Activated CD8-positive, alpha-beta memory T cell treated with anti-CD3 and anti-CD28 coated beads, Interleukin-2, amount 50 U/mL, for 1 hour (primary cell): ENCODE results near the gene SPRED2.

ENCODE experiments used
- DNase-seq: peaks from one replicate; pipeline ENCODE4 v3.0.0-alpha.2; 2020; ENCODE audit errors: extremely low read depth

SPRED2 gene

GRCh38 chr2:65442420-65443020, 10.1 kb upstream of the SPRED2 start:
- DNase-seq: no peak

GRCh38 chr2:65438137-65438899, 5.9 kb upstream of the SPRED2 start:
- DNase-seq: no peak

GRCh38 chr2:65437392-65438135, 5.2 kb upstream of the SPRED2 start:
- no peak for DNase-seq

GRCh38 chr2:65436824-65437221, 4.4 kb upstream of the SPRED2 start:
- DNase-seq: no peak

DNA sequence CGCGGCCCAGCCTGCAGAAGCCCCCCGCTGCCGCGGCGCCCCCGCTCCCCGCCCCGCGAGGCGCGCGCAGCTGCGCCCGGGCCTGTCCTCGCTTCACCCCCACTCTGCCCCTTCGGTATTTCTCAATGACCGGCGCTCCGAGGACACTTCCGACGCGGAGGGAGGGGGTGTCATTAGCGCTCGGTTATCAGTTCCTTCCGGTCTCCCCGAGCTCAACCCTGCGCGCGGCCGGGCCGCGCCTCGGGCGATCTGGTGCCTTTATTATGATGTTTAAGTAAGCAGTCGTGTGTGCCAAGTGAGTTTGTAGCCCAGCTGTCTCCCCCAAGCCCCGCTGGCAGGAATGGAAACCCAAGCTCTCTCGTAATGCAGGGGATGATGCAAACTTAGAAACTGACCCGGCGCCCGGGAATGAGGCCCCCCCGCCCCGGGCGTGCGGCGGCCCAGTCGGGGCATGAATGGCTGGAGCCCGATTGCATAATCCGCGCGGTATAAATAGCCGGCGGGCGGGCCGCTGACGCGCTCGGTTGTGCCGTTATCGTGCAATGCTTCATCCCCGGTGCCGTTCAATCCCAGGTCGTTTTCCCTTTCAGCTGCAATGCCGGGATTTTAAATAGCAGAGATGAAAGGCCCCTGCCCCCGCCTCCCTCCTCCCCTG, 3.9 kb upstream of the SPRED2 start:
- no peak for DNase-seq

GRCh38 chr2:65435625-65436168, 3.3 kb upstream of the SPRED2 start:
- DNase-seq: no peak

GRCh38 chr2:65434592-65435241, 2.3 kb upstream of the SPRED2 start:
- DNase-seq: no peak

GRCh38 chr2:65431421-65432226, 775 bp downstream of the SPRED2 start:
- no peak for DNase-seq

- peak; percentile 36 for DNase-seq
These were observed 1.6 kb downstream of the SPRED2 start for GRCh38 chr2:65430603-65431420.

GRCh38 chr2:65429786-65430602, 2.4 kb downstream of the SPRED2 start:
- DNase-seq: no peak

- no peak for DNase-seq
These were observed 4.9 kb downstream of the SPRED2 start for GRCh38 chr2:65427532-65427931.

GRCh38 chr2:65425276-65425675, 7.1 kb downstream of the SPRED2 start:
- DNase-seq: no peak

DNA sequence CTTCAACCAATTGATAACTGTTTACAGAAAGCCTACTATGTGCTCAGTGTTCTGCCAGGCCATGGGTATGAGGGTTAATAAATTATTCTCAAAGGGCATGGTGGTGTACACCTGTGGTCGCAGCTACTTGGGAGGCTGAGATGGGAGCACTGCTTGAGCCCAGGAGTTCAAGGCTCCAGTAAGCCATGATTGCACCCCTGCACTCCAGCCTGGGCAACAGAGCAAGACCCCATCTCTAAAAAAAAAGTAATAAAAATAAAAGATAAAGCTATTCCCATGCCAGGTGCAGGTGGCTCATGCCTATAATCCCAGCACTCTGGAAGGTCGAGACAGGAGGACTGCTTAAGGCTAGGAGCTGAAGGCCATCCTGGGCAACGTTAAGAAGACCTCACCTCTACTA, 8.0 kb downstream of the SPRED2 start:
- no peak for DNase-seq

GRCh38 chr2:65421432-65421748, 11.0 kb downstream of the SPRED2 start:
- DNase-seq: no peak

DNA sequence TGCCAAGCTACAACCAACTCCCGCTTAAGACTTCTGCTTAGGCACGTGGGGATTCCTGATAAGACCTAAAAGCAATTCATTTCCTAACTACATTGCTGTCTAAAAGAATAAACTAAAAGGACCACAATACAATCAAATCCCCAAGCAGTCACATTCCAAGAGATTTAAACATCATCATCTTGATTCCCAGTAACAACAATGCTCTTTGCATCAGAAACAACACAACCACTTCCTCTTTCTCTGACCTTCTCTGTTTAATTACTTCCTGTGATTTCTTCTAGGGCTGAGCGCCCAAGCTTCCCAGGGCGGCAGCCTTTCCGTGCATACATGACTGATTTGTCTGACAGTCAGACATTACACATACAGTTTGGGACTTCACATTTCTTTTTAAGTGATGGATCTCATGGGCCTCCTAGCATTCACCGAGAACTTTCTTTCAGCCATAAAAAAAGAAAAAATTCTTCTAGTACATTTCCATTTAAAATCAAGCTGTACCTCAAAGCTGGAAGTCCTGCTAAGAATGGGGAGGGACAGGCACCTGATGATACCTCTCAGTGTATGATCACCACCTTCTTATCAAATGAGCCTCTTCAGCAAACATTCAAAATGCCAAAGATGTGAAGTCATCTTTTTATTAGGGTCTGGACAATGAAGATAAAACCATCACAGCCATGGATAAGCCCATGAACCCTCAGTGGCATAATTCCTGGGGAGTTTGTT, 11.5 kb downstream of the SPRED2 start:
- DNase-seq: no peak

- no peak for DNase-seq
These were observed 14.8 kb downstream of the SPRED2 start for GRCh38 chr2:65417509-65418085.

DNA sequence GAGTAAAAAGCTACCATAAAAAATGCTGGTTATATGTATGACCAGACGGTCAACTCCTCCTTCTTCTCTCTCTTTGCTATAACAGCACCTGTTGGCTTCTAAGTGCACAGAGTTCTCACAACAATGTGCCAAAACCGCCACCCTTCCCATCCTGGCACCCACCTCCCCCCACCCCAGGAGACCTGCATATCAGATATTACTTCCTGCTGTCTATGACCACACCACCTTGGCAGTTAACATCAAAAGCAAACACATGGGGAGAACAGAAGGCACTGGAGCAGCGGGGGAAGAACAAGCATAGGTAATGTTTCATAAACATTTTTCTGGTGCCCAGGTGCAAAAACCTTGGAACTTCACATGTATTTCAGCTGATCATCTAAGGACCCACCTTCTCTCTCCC, 15.5 kb downstream of the SPRED2 start:
- DNase-seq: no peak

- no peak for DNase-seq
These were observed 16.1 kb downstream of the SPRED2 start for GRCh38 chr2:65416321-65416720.
